Natural killer cell (primary cell): Measurements from ENCODE around the gene RAB30. TPM values are rescaled to one million over a fixed set of nuclear protein-coding genes. Genes with fewer than 3 reads are reported as not detected.
A peak's percentile ranks its signal among the peaks of the same experiment; 100 is the strongest.
"Not testable (repeated sequence)": the region's sequence is repeated elsewhere in the genome, so short reads cannot be mapped to it uniquely, and the experiment has no call there.

Experiments used
- ATAC-seq, 3 donors: fragments of 150-1000 bp in 2 of 3; fragments of 200-7000 bp in 1 of 3; cut with Tn5 transposase; 1 replicate in 1 of 3; 2 replicates in 2 of 3; pipeline ENCODE4 v1.10.0; 2021; ENCODE audit warnings: mild to moderate bottlenecking in 2 of 3, moderate library complexity in 2 of 3
- DNase-seq, 2 donors: peaks; one replicate each; pipeline versions ENCODE4 v3.0.0 to v3.0.0-alpha.2; 2013 to 2021; ENCODE audit warnings: mixed read lengths in 1 of 2
- H3K27ac ChIP-seq: one replicate; pipeline ENCODE4 v1.5.1; 2013; ENCODE audit warnings: mild to moderate bottlenecking, low read length
- H3K27me3 ChIP-seq: one replicate; pipeline ENCODE4 v1.6.1; 2013; ENCODE audit warnings: low read length; ENCODE audit not compliant: control insufficient read depth, insufficient read depth
- H3K36me3 ChIP-seq: one replicate; pipeline ENCODE4 v1.6.1; 2013; ENCODE audit warnings: low read length; ENCODE audit not compliant: control insufficient read depth, insufficient read depth
- H3K4me1 ChIP-seq: one replicate; pipeline ENCODE4 v1.6.1; 2013; ENCODE audit warnings: low read length; ENCODE audit not compliant: control insufficient read depth, insufficient read depth
- H3K4me3 ChIP-seq: one replicate; pipeline ENCODE4 v1.5.1; 2013; ENCODE audit warnings: low read length
- H3K9me3 ChIP-seq: one replicate; pipeline ENCODE4 v1.6.1; 2013; ENCODE audit warnings: low read length; ENCODE audit not compliant: control insufficient read depth, insufficient read depth
- H3K27ac Mint-ChIP-seq, 2 donors: one replicate each; pipeline ENCODE4 v1.8.0; 2022; ENCODE audit warnings: mild to moderate bottlenecking in 2 of 2, mixed read lengths in 2 of 2, moderate library complexity in 1 of 2
- H3K27me3 Mint-ChIP-seq, 2 donors: one replicate each; pipeline ENCODE4 v1.8.0; 2022; ENCODE audit warnings: low read depth in 2 of 2, mixed read lengths in 2 of 2
- H3K36me3 Mint-ChIP-seq: one replicate; pipeline ENCODE4 v1.8.0; 2022; ENCODE audit warnings: mixed read lengths
- H3K4me1 Mint-ChIP-seq, 2 donors: one replicate each; pipeline ENCODE4 v1.8.0; 2022; ENCODE audit warnings: mixed read lengths in 2 of 2
- H3K4me3 Mint-ChIP-seq: one replicate; pipeline ENCODE4 v1.8.0; 2022; ENCODE audit warnings: mild to moderate bottlenecking, moderate library complexity, mixed read lengths
- H3K9me3 Mint-ChIP-seq, 2 donors: one replicate each; pipeline ENCODE4 v1.8.0; 2022; ENCODE audit warnings: mixed read lengths in 2 of 2
- CTCF ChIP-seq: fragments of 200-600 bp; IDR thresholded peaks from one replicate; pipeline ENCODE4 v1.8.0; 2022; ENCODE audit warnings: antibody characterized with exemption
- WGBS: methylation state at CpG from one replicate; pipeline ENCODE4 v1.1.7; 2013; ENCODE audit warnings: missing lambda C conversion rate; ENCODE audit not compliant: insufficient coverage; 5-methylcytosine and 5-hydroxymethylcytosine counted together
- intact Hi-C: fragments of 100-400 bp; cut with micrococcal nuclease; formaldehyde crosslinking; loops from one replicate; pipeline ENCODE4 v1.14.2; 2022
- total RNA-seq, 4 donors: library from RNA; stranded (reverse); fragments of 120-200 nt in 1 of 4; gene quantifications; one replicate each; pipeline versions ENCODE4 v1.2.3 to v1.2.4, GENCODE V29; 2013 to 2022

The RAB30 gene
- total RNA-seq, 3 donors from 2014 or later (not counting 1 experiment from before 2014, with no cell fraction given), result 10.2 to 23.3 (median 20.5) TPM

- Mint-ChIP-seq H3K27me3 (no peaks in the 10 kb centered on the region), H3K9me3 (peaks cover 2% of the 10 kb centered on the region in 2 donors), H3K4me3 (no peak overlapping the region), H3K27ac (no peak overlapping the region), H3K4me1 (peaks cover 8 to 28% of the 10 kb centered on the region in 2 donors), H3K36me3 (peaks cover 17% of the 10 kb centered on the region)
- H3K36me3 ChIP-seq, result no peaks in the 10 kb centered on the region
- H3K27me3 ChIP-seq, result no peaks in the 10 kb centered on the region
- no peak for TF ChIP-seq CTCF
- DNase-seq (no peak), ATAC-seq (no peak)
- no peak overlapping the region for H3K27ac ChIP-seq
- H3K4me3 ChIP-seq, result no peak overlapping the region
- peaks cover 4% of the 10 kb centered on the region for H3K9me3 ChIP-seq
- H3K4me1 ChIP-seq, result no peaks in the 10 kb centered on the region
- intact Hi-C loops, result no loop called here
Observed at GRCh38 chr11:82945682-82946081, 126.0 kb downstream of the RAB30 start.

- peaks cover 8 to 30% of the 10 kb centered on the region in 2 donors for H3K4me1 Mint-ChIP-seq
- H3K27me3 ChIP-seq, H3K27me3 Mint-ChIP-seq, H3K4me3 ChIP-seq, intact Hi-C loops, ATAC-seq, H3K4me3 Mint-ChIP-seq, H3K9me3 ChIP-seq, DNase-seq, H3K36me3 ChIP-seq, H3K4me1 ChIP-seq, H3K27ac ChIP-seq, H3K9me3 Mint-ChIP-seq: not testable (repeated sequence)
- H3K27ac Mint-ChIP-seq, result peak overlapping the region in 1 of 2 donors; percentile 17
- WGBS, result 100% methylated on average over 1 of the region's 1 CpG
- H3K36me3 Mint-ChIP-seq, result peaks cover 15% of the 10 kb centered on the region
Observed at GRCh38 chr11:82945041-82945440, 126.7 kb downstream of the RAB30 start.

- no peak for TF ChIP-seq CTCF
- DNase-seq (no peak), ATAC-seq (no peak)
- Histone ChIP-seq H3K27ac (no peak overlapping the region), H3K36me3 (no peaks in the 10 kb centered on the region), H3K9me3 (no peaks in the 10 kb centered on the region), H3K4me3 (no peak overlapping the region), H3K27me3 (no peaks in the 10 kb centered on the region), H3K4me1 (no peaks in the 10 kb centered on the region)
- Mint-ChIP-seq H3K4me3 (no peak overlapping the region), H3K36me3 (peaks cover 9% of the 10 kb centered on the region), H3K4me1 (peaks cover 8 to 30% of the 10 kb centered on the region in 2 donors), H3K9me3 (peaks cover 0 to 3% of the 10 kb centered on the region in 2 donors), H3K27ac (no peak overlapping the region), H3K27me3 (no peaks in the 10 kb centered on the region)
- intact Hi-C loops, result no loop called here
- WGBS, result 90% methylated on average over 2 of the region's 2 CpGs
Observed at GRCh38 chr11:82944198-82944597, 127.5 kb downstream of the RAB30 start.

GRCh38 chr11:82943430-82943829, 128.3 kb downstream of the RAB30 start:
- H3K4me1 ChIP-seq, ATAC-seq, DNase-seq, H3K36me3 Mint-ChIP-seq, H3K4me3 Mint-ChIP-seq, intact Hi-C loops, H3K27me3 Mint-ChIP-seq, H3K36me3 ChIP-seq, H3K9me3 ChIP-seq, H3K4me3 ChIP-seq, H3K27me3 ChIP-seq, H3K9me3 Mint-ChIP-seq, H3K27ac Mint-ChIP-seq, H3K27ac ChIP-seq: not testable (repeated sequence)
- peaks cover 8 to 30% of the 10 kb centered on the region in 2 donors for H3K4me1 Mint-ChIP-seq
- 100% methylated on average over 1 of the region's 1 CpG for WGBS

- no peak overlapping the region for H3K27ac Mint-ChIP-seq
- DNase-seq (no peak), ATAC-seq (no peak)
- WGBS, result 97% methylated on average over 2 of the region's 2 CpGs
- Histone ChIP-seq H3K4me1 (no peaks in the 10 kb centered on the region), H3K4me3 (no peak overlapping the region), H3K27ac (no peak overlapping the region), H3K27me3 (no peaks in the 10 kb centered on the region), H3K36me3 (no peaks in the 10 kb centered on the region), H3K9me3 (no peaks in the 10 kb centered on the region)
- no peak for TF ChIP-seq CTCF
- intact Hi-C loops, result no loop called here
- no peaks in the 10 kb centered on the region for H3K27me3 Mint-ChIP-seq
- H3K4me1 Mint-ChIP-seq, result peaks cover 8 to 30% of the 10 kb centered on the region in 2 donors
- no peak overlapping the region for H3K4me3 Mint-ChIP-seq
- H3K9me3 Mint-ChIP-seq, result peaks cover 0 to 3% of the 10 kb centered on the region in 2 donors
- H3K36me3 Mint-ChIP-seq, result no peaks in the 10 kb centered on the region
Observed at GRCh38 chr11:82942376-82942775, 129.3 kb downstream of the RAB30 start.
